HG03108 (cell line): ENCODE results near the gene FUBP3.
"Not testable (repeated sequence)": the region's sequence is repeated elsewhere in the genome, so short reads cannot be mapped to it uniquely, and the experiment has no call there.

ENCODE experiments used
- ATAC-seq: cut with Tn5 transposase; IDR thresholded peaks from one replicate; pipeline ENCODE4 v1.9.1; 2021; ENCODE audit warnings: moderate library complexity; ENCODE audit not compliant: unreplicated experiment

Gene FUBP3

GRCh38 chr9:130555968-130556367 lies 23.4 kb upstream of the FUBP3 start:
- ATAC-seq, result no peak

GRCh38 chr9:130556396-130557076 lies 22.8 kb upstream of the FUBP3 start:
- no peak for ATAC-seq

- ATAC-seq, result no peak
Observed at GRCh38 chr9:130557077-130557468, 22.3 kb upstream of the FUBP3 start.

- no peak for ATAC-seq
Observed at GRCh38 chr9:130561056-130561455, 18.3 kb upstream of the FUBP3 start.

GRCh38 chr9:130562525-130562924 lies 16.9 kb upstream of the FUBP3 start:
- not testable (repeated sequence) for ATAC-seq

GRCh38 chr9:130563797-130564196 lies 15.6 kb upstream of the FUBP3 start:
- no peak for ATAC-seq

- ATAC-seq, result no peak
Observed at GRCh38 chr9:130565792-130566191, 13.6 kb upstream of the FUBP3 start.

- no peak for ATAC-seq
Observed at GRCh38 chr9:130570208-130570607, 9.2 kb upstream of the FUBP3 start.

- no peak for ATAC-seq
Observed at GRCh38 chr9:130575514-130575913, 3.9 kb upstream of the FUBP3 start.

- ATAC-seq, result no peak
Observed at GRCh38 chr9:130576176-130576575, 3.2 kb upstream of the FUBP3 start.

GRCh38 chr9:130579738-130580463 lies 524 bp downstream of the FUBP3 start:
- peak; percentile 10 for ATAC-seq

- ATAC-seq, result no peak
Observed at GRCh38 chr9:130581766-130582165, 2.4 kb downstream of the FUBP3 start.

- no peak for ATAC-seq
Observed at GRCh38 chr9:130583271-130583670, 3.9 kb downstream of the FUBP3 start.

- no peak for ATAC-seq
Observed at GRCh38 chr9:130587921-130588320, 8.5 kb downstream of the FUBP3 start.

- no peak for ATAC-seq
Observed at GRCh38 chr9:130588416-130588815, 9.0 kb downstream of the FUBP3 start.

GRCh38 chr9:130589754-130590153 lies 10.4 kb downstream of the FUBP3 start:
- no peak for ATAC-seq

GRCh38 chr9:130590305-130590704 lies 10.9 kb downstream of the FUBP3 start:
- no peak for ATAC-seq

GRCh38 chr9:130593020-130593419 lies 13.6 kb downstream of the FUBP3 start:
- no peak for ATAC-seq

GRCh38 chr9:130597228-130597627 lies 17.9 kb downstream of the FUBP3 start:
- ATAC-seq, result no peak

GRCh38 chr9:130598188-130598587 lies 18.8 kb downstream of the FUBP3 start:
- ATAC-seq, result no peak

- ATAC-seq, result no peak
Observed at GRCh38 chr9:130599625-130600024, 20.2 kb downstream of the FUBP3 start.

- no peak for ATAC-seq
Observed at GRCh38 chr9:130601100-130601499, 21.7 kb downstream of the FUBP3 start.

- ATAC-seq, result no peak
Observed at GRCh38 chr9:130604295-130604694, 24.9 kb downstream of the FUBP3 start.
